CD14-positive monocyte (primary cell): ENCODE data around the gene DCC. TPM values are rescaled to one million over a fixed set of nuclear protein-coding genes. Genes with fewer than 3 reads are reported as not detected.

Source experiments
- DNase-seq, 3 donors: peaks; one replicate each; pipeline ENCODE4 v3.0.0-alpha.2; 2011 to 2022
- H2AFZ ChIP-seq: 2 replicates; pipeline ENCODE4 v1.6.0; 2012; ENCODE audit warnings: mild to moderate bottlenecking, low read depth, low read length, inconsistent platforms; ENCODE audit not compliant: insufficient read depth, poor library complexity, severe bottlenecking
- H3K27ac ChIP-seq, 2 donors: 1 replicate in 1 of 2; 2 replicates in 1 of 2; pipeline ENCODE4 v1.5.1; 2012 to 2013; ENCODE audit warnings: low read length in 2 of 2, control low read depth in 1 of 2, inconsistent platforms in 1 of 2, low read depth in 1 of 2, mild to moderate bottlenecking in 1 of 2
- H3K27me3 ChIP-seq, 2 donors: one replicate each; pipeline versions ENCODE4 v1.6.0 to v1.6.1; 2011 to 2013; ENCODE audit warnings: low read length in 2 of 2; ENCODE audit not compliant: control insufficient read depth in 2 of 2, insufficient read depth in 2 of 2
- H3K36me3 ChIP-seq, 2 donors: replicated peaks in 1 of 2; 1 replicate in 1 of 2; 2 replicates in 1 of 2; pipeline versions ENCODE4 v1.5.1 to v1.6.1; 2012 to 2013; ENCODE audit warnings: low read length in 2 of 2, control low read depth in 1 of 2, inconsistent platforms in 1 of 2, mild to moderate bottlenecking in 1 of 2; ENCODE audit not compliant: insufficient read depth in 2 of 2, control insufficient read depth in 1 of 2
- H3K4me1 ChIP-seq, 2 donors: 1 replicate in 1 of 2; 2 replicates in 1 of 2; pipeline versions ENCODE4 v1.5.1 to v1.6.1; 2012 to 2013; ENCODE audit warnings: low read length in 2 of 2, control low read depth in 1 of 2, inconsistent platforms in 1 of 2, mild to moderate bottlenecking in 1 of 2, moderate library complexity in 1 of 2; ENCODE audit not compliant: insufficient read depth in 2 of 2, control insufficient read depth in 1 of 2
- H3K4me2 ChIP-seq: replicated peaks from 2 replicates; pipeline ENCODE3; 2012; ENCODE audit warnings: low read length, moderate library complexity, mild to moderate bottlenecking; ENCODE audit not compliant: poor library complexity, severe bottlenecking; ENCODE audit errors: extremely low read depth
- H3K4me3 ChIP-seq, 3 experiments: fragments of 200-600 bp in 1 of 3; sonication (generic) in 1 of 3; replicated peaks in 1 of 3; 1 replicate in 2 of 3; 2 replicates in 1 of 3; pipeline ENCODE4 v1.5.1; 2011 to 2013; ENCODE audit warnings: low read length in 3 of 3, mild to moderate bottlenecking in 3 of 3, control low read depth in 2 of 3, low read depth in 2 of 3, inconsistent platforms in 1 of 3, moderate library complexity in 1 of 3
- H3K79me2 ChIP-seq: 2 replicates; pipeline ENCODE4 v1.6.0; 2012; ENCODE audit warnings: mild to moderate bottlenecking, control low read depth, inconsistent platforms, low read length, moderate library complexity; ENCODE audit not compliant: insufficient read depth
- H3K9ac ChIP-seq: 2 replicates; pipeline ENCODE4 v1.6.0; 2017; ENCODE audit warnings: low read length, mild to moderate bottlenecking; ENCODE audit not compliant: insufficient read depth, poor library complexity, severe bottlenecking
- H3K9me3 ChIP-seq, 2 donors: replicated peaks in 1 of 2; 1 replicate in 1 of 2; 2 replicates in 1 of 2; pipeline versions ENCODE4 v1.5.1 to v1.6.1; 2012 to 2013; ENCODE audit warnings: low read length in 2 of 2, control low read depth in 1 of 2; ENCODE audit not compliant: control insufficient read depth in 1 of 2, insufficient read depth in 1 of 2
- H4K20me1 ChIP-seq: 2 replicates; pipeline ENCODE4 v1.6.0; 2012; ENCODE audit warnings: mild to moderate bottlenecking, low read length, control low read depth, moderate library complexity; ENCODE audit not compliant: insufficient read depth
- H3K27ac Mint-ChIP-seq, 7 donors: one replicate each; pipeline ENCODE4 v1.8.0; 2020; ENCODE audit warnings: mild to moderate bottlenecking in 7 of 7, mixed read lengths in 7 of 7, moderate library complexity in 6 of 7, inconsistent platforms in 2 of 7
- H3K27me3 Mint-ChIP-seq, 3 donors: one replicate each; pipeline ENCODE4 v1.8.0; 2021 to 2022; ENCODE audit warnings: low read depth in 3 of 3, mild to moderate bottlenecking in 3 of 3, mixed read lengths in 3 of 3, moderate library complexity in 3 of 3, inconsistent platforms in 1 of 3
- H3K36me3 Mint-ChIP-seq, 2 donors: one replicate each; pipeline ENCODE4 v1.8.0; 2020; ENCODE audit warnings: mixed read lengths in 2 of 2, inconsistent platforms in 1 of 2, mild to moderate bottlenecking in 1 of 2
- H3K4me1 Mint-ChIP-seq: one replicate; pipeline ENCODE4 v1.8.0; 2020; ENCODE audit warnings: mild to moderate bottlenecking, mixed read lengths
- H3K4me3 Mint-ChIP-seq, 2 donors: one replicate each; pipeline ENCODE4 v1.8.0; 2020; ENCODE audit warnings: mild to moderate bottlenecking in 2 of 2, mixed read lengths in 2 of 2, moderate library complexity in 1 of 2
- H3K9me3 Mint-ChIP-seq, 7 donors: one replicate each; pipeline ENCODE4 v1.8.0; 2020 to 2022; ENCODE audit warnings: mixed read lengths in 7 of 7, mild to moderate bottlenecking in 6 of 7, moderate library complexity in 6 of 7, inconsistent platforms in 2 of 7
- WGBS: methylation state at CpG from one replicate; pipeline ENCODE4 v1.1.5; 2013; ENCODE audit warnings: missing lambda C conversion rate; ENCODE audit not compliant: insufficient coverage; 5-methylcytosine and 5-hydroxymethylcytosine counted together
- intact Hi-C, 2 donors: fragments of 100-400 bp; cut with micrococcal nuclease; formaldehyde crosslinking; loops; one replicate each; pipeline versions ENCODE4 v1.15.0 to v1.15.1; 2023
- polyA plus RNA-seq, 3 donors: library from polyadenylated mRNA; depleted of rRNA in 1 of 3; unstranded in 2 of 3; stranded (reverse) in 1 of 3; fragments of 300-500 nt in 2 of 3; fragments of >200 nt in 1 of 3; fragmentation: Illumina TruSeq in 2 of 3; gene quantifications; 1 replicate in 2 of 3; 2 replicates in 1 of 3; pipeline ENCODE4 v1.2.3, GENCODE V29; 2012 to 2021
- TF ChIP-seq, protein P1 (sequence below): fragments of 200-600 bp; IDR thresholded peaks from one replicate; pipeline ENCODE4 v1.8.0; 2022; ENCODE audit warnings: antibody characterized with exemption, mild to moderate bottlenecking

The DCC gene
- polyA plus RNA-seq, 3 donors = not detected

DNA sequence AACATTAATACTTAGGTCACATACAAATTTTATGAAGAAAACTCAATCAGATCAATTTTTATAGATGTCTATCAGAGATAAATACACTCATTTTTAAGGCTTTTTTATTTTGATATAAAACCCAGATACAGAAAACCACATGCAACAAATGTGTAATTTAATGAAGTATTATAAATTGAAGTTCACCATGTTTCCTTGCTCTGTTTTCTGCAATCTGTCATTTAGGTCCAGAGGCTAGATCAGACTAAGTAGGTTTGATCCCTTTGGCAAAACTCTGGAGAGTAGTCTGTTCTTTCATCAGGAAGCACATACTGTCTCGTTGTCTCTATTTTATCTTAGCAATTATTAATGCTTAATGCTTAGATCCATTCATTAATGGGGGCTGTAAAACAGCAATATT lies 1042.9 kb downstream of the DCC start:
- Mint-ChIP-seq H3K36me3 (no peaks in the 10 kb centered on the region), H3K27ac (no peak overlapping the region), H3K4me3 (no peak overlapping the region), H3K4me1 (no peaks in the 10 kb centered on the region), H3K9me3 (peaks cover 0 to 1% (median 0%) of the 10 kb centered on the region in 7 donors), H3K27me3 (no peaks in the 10 kb centered on the region)
- no peak overlapping the region for H3K27ac ChIP-seq
- H3K79me2 ChIP-seq = no peaks in the 10 kb centered on the region
- intact Hi-C loops = no loop called here
- H3K4me2 ChIP-seq = no peak overlapping the region
- no peaks in the 10 kb centered on the region for H4K20me1 ChIP-seq
- no peaks in the 10 kb centered on the region for H3K4me1 ChIP-seq
- H2AFZ ChIP-seq = no peak overlapping the region
- no peaks in the 10 kb centered on the region for H3K36me3 ChIP-seq
- H3K4me3 ChIP-seq = no peak overlapping the region
- H3K27me3 ChIP-seq = no peaks in the 10 kb centered on the region
- no CpG with 5 or more reads among the region's 1 CpG for WGBS
- H3K9me3 ChIP-seq = no peaks in the 10 kb centered on the region
- H3K9ac ChIP-seq = no peak overlapping the region
- TF ChIP-seq, protein P1, sequence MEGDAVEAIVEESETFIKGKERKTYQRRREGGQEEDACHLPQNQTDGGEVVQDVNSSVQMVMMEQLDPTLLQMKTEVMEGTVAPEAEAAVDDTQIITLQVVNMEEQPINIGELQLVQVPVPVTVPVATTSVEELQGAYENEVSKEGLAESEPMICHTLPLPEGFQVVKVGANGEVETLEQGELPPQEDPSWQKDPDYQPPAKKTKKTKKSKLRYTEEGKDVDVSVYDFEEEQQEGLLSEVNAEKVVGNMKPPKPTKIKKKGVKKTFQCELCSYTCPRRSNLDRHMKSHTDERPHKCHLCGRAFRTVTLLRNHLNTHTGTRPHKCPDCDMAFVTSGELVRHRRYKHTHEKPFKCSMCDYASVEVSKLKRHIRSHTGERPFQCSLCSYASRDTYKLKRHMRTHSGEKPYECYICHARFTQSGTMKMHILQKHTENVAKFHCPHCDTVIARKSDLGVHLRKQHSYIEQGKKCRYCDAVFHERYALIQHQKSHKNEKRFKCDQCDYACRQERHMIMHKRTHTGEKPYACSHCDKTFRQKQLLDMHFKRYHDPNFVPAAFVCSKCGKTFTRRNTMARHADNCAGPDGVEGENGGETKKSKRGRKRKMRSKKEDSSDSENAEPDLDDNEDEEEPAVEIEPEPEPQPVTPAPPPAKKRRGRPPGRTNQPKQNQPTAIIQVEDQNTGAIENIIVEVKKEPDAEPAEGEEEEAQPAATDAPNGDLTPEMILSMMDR = no peak
- DNase-seq = no peak

DNA sequence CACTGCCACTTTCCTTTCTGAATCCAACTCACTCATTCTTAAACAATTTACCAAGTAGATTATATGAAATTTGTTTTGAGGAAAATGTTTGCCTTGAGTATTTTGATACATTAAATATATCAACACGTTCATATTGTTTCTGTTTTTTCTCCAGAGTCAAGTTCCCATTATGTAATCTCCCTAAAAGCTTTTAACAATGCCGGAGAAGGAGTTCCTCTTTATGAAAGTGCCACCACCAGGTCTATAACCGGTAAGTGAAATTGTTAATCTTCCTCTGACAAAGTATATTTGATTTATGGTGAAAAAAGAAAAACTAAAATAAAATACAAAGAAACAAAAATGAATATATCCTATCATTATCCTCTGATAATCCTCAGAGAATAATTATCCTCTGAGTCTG lies 1045.9 kb downstream of the DCC start:
- intact Hi-C loops = no loop called here
- Histone ChIP-seq H2AFZ (no peak overlapping the region), H3K4me3 (no peak overlapping the region), H3K79me2 (no peaks in the 10 kb centered on the region), H3K9ac (no peak overlapping the region), H3K4me1 (no peaks in the 10 kb centered on the region), H3K36me3 (no peaks in the 10 kb centered on the region), H3K27ac (no peak overlapping the region), H3K4me2 (no peak overlapping the region), H3K9me3 (no peaks in the 10 kb centered on the region), H4K20me1 (no peaks in the 10 kb centered on the region), H3K27me3 (no peaks in the 10 kb centered on the region)
- Mint-ChIP-seq H3K27me3 (peaks cover 0 to 1% (median 0%) of the 10 kb centered on the region in 3 donors), H3K4me1 (no peaks in the 10 kb centered on the region), H3K27ac (no peak overlapping the region), H3K9me3 (no peaks in the 10 kb centered on the region), H3K36me3 (no peaks in the 10 kb centered on the region), H3K4me3 (no peak overlapping the region)
- DNase-seq = no peak
- no CpG with 5 or more reads among the region's 3 CpGs for WGBS
- TF ChIP-seq, protein P1 = no peak
